Naive thymus-derived CD8-positive, alpha-beta T cell (primary cell): Measurements from ENCODE around the gene VTI1A. TPM values are rescaled to one million over a fixed set of nuclear protein-coding genes. Genes with fewer than 3 reads are reported as not detected.
A peak's percentile ranks its signal among the peaks of the same experiment; 100 is the strongest.

Experiments
- ATAC-seq, 2 donors: fragments of 150-1000 bp; cut with Tn5 transposase in 1 of 2; sonication (Bioruptor Pico), chemical (Tn5 transposase) in 1 of 2; 1 replicate in 1 of 2; 2 replicates in 1 of 2; pipeline ENCODE4 v1.10.0; 2021; ENCODE audit warnings: mild to moderate bottlenecking in 2 of 2, moderate library complexity in 2 of 2
- POLR2A ChIA-PET: fragments of 350-600 bp; sonication (Branson Sonifier 250); formaldehyde crosslinking; loops from one replicate; lab custom pipeline; 2021; ENCODE audit warnings: antibody characterized with exemption; lab: Charles Lee
- DNase-seq, 10 donors: peaks; one replicate each; pipeline versions ENCODE4 v3.0.0 to v3.0.0-alpha.2; 2020 to 2022
- H3K27ac Mint-ChIP-seq, 10 donors: one replicate each; pipeline ENCODE4 v1.8.0; 2020 to 2022; ENCODE audit warnings: mild to moderate bottlenecking in 10 of 10, mixed read lengths in 10 of 10, moderate library complexity in 4 of 10, inconsistent platforms in 1 of 10
- H3K27me3 Mint-ChIP-seq, 5 donors: one replicate each; pipeline ENCODE4 v1.8.0; 2021 to 2022; ENCODE audit warnings: mixed read lengths in 5 of 5
- H3K36me3 Mint-ChIP-seq, 3 donors: one replicate each; pipeline ENCODE4 v1.8.0; 2020 to 2022; ENCODE audit warnings: mixed read lengths in 3 of 3, mild to moderate bottlenecking in 2 of 3, inconsistent platforms in 1 of 3
- H3K4me1 Mint-ChIP-seq, 4 donors: one replicate each; pipeline ENCODE4 v1.8.0; 2021 to 2022; ENCODE audit warnings: mixed read lengths in 4 of 4
- H3K4me3 Mint-ChIP-seq, 10 donors: one replicate each; pipeline ENCODE4 v1.8.0; 2020 to 2022; ENCODE audit warnings: mild to moderate bottlenecking in 10 of 10, mixed read lengths in 10 of 10, moderate library complexity in 6 of 10, inconsistent platforms in 1 of 10
- H3K9me3 Mint-ChIP-seq, 9 donors: one replicate each; pipeline ENCODE4 v1.8.0; 2020 to 2022; ENCODE audit warnings: mixed read lengths in 9 of 9, mild to moderate bottlenecking in 3 of 9, inconsistent platforms in 1 of 9, moderate library complexity in 1 of 9
- polyA plus RNA-seq, 3 donors: library from polyadenylated mRNA; unstranded; fragments of 300-500 nt; fragmentation: Illumina TruSeq; gene quantifications; one replicate each; pipeline ENCODE4 v1.2.3, GENCODE V29; 2021
- total RNA-seq, 8 experiments: library from RNA in 2 of 8; stranded (reverse) in 2 of 8; gene quantifications; one replicate each; pipeline ENCODE4 v1.2.3 and lab custom pipeline; 2021 to 2026

The VTI1A gene
- total and polyA plus RNA-seq, 5 experiments from 2014 or later, result 24.4 to 42.7 (median 30.2) TPM

- H3K36me3 Mint-ChIP-seq, result peaks cover 0 to 90% (median 7%) of the 10 kb centered on the region in 3 donors
These were observed 17.3 kb upstream of the VTI1A start for GRCh38 chr10:112429654-112430230.

GRCh38 chr10:112433136-112433535, 13.9 kb upstream of the VTI1A start:
- H3K9me3 Mint-ChIP-seq, result no peaks in the 10 kb centered on the region
- POLR2A ChIA-PET, result no interaction called here
- peaks cover 0 to 75% (median 4%) of the 10 kb centered on the region in 3 donors for H3K36me3 Mint-ChIP-seq
- DNase-seq (no peak), ATAC-seq (no peak)
- no peak overlapping the region for H3K4me3 Mint-ChIP-seq
- H3K4me1 Mint-ChIP-seq, result peaks cover 0 to 4% (median 2%) of the 10 kb centered on the region in 4 donors
- no peak overlapping the region for H3K27ac Mint-ChIP-seq
- no peaks in the 10 kb centered on the region for H3K27me3 Mint-ChIP-seq

More at GRCh38 chr10:112429654-112430230, 17.3 kb upstream of the VTI1A start:
- H3K4me1 Mint-ChIP-seq, result no peaks in the 10 kb centered on the region
- ATAC-seq (no peak), DNase-seq (no peak)
- no peak overlapping the region for H3K4me3 Mint-ChIP-seq
- H3K27me3 Mint-ChIP-seq, result no peaks in the 10 kb centered on the region
- no peaks in the 10 kb centered on the region for H3K9me3 Mint-ChIP-seq
- H3K27ac Mint-ChIP-seq, result peak overlapping the region in 7 of 10 donors; percentile 0 to 63 (median 46)
- POLR2A ChIA-PET, result interaction anchor here (0.8 kb wide), 1 partner anchor 40 kb away, joined by 4 read pairs; no protein-coding TSS in a partner anchor

- ATAC-seq (no peak), DNase-seq (peak in 2 of 10 donors; percentile 17 to 19)
- Mint-ChIP-seq H3K4me3 (no peak overlapping the region), H3K27me3 (no peaks in the 10 kb centered on the region), H3K9me3 (no peaks in the 10 kb centered on the region), H3K36me3 (peaks cover 0 to 71% (median 4%) of the 10 kb centered on the region in 3 donors), H3K27ac (peak overlapping the region in 3 of 10 donors; percentile 13 to 77 (median 32)), H3K4me1 (peaks cover 0 to 6% (median 2%) of the 10 kb centered on the region in 4 donors)
- POLR2A ChIA-PET, result no interaction called here
These were observed 11.9 kb upstream of the VTI1A start for GRCh38 chr10:112434988-112435619.

- Mint-ChIP-seq H3K27me3 (no peaks in the 10 kb centered on the region), H3K4me1 (peaks cover 6 to 20% (median 12%) of the 10 kb centered on the region in 4 donors), H3K9me3 (no peaks in the 10 kb centered on the region), H3K27ac (no peak overlapping the region), H3K36me3 (peaks cover 0 to 67% (median 4%) of the 10 kb centered on the region in 3 donors), H3K4me3 (no peak overlapping the region)
- DNase-seq (no peak), ATAC-seq (no peak)
- POLR2A ChIA-PET, result no interaction called here
These were observed 8.7 kb upstream of the VTI1A start for GRCh38 chr10:112438356-112438755.

- no peaks in the 10 kb centered on the region for H3K9me3 Mint-ChIP-seq
- H3K36me3 Mint-ChIP-seq, result peaks cover 4 to 69% (median 5%) of the 10 kb centered on the region in 3 donors
- no peak for DNase-seq
- H3K27me3 Mint-ChIP-seq, result no peaks in the 10 kb centered on the region
- POLR2A ChIA-PET, result no interaction called here
- no peak overlapping the region for H3K4me3 Mint-ChIP-seq
- no peak for ATAC-seq
- H3K4me1 Mint-ChIP-seq, result peaks cover 11 to 47% (median 39%) of the 10 kb centered on the region in 4 donors
- H3K27ac Mint-ChIP-seq, result no peak overlapping the region
These were observed 5.5 kb upstream of the VTI1A start for GRCh38 chr10:112441520-112441919.

- DNase-seq, result no peak
- Mint-ChIP-seq H3K4me1 (peaks cover 13 to 47% (median 41%) of the 10 kb centered on the region in 4 donors), H3K27me3 (no peaks in the 10 kb centered on the region), H3K4me3 (no peak overlapping the region), H3K27ac (no peak overlapping the region), H3K9me3 (no peaks in the 10 kb centered on the region), H3K36me3 (peaks cover 4 to 68% (median 5%) of the 10 kb centered on the region in 3 donors)
- ATAC-seq, result no peak
- POLR2A ChIA-PET, result no interaction called here
These were observed 5.0 kb upstream of the VTI1A start for GRCh38 chr10:112442063-112442462.

GRCh38 chr10:112446055-112446854, 760 bp upstream of the VTI1A start:
- Mint-ChIP-seq H3K27ac (peak overlapping the region; percentile 95 to 100 (median 98)), H3K36me3 (peaks cover 0 to 43% (median 5%) of the 10 kb centered on the region in 3 donors), H3K4me1 (peaks cover 20 to 71% (median 61%) of the 10 kb centered on the region in 4 donors), H3K27me3 (no peaks in the 10 kb centered on the region), H3K9me3 (no peaks in the 10 kb centered on the region), H3K4me3 (peak overlapping the region; percentile 87 to 100 (median 97))
- peak in 1 of 2 donors; percentile 64 for ATAC-seq
- peak in 2 of 10 donors; percentile 4 to 6 for DNase-seq
- POLR2A ChIA-PET, result interaction anchor here (0.8 to 2.2 kb wide), 7 partner anchors 15 to 936 kb away, joined by 3 to 20 read pairs (median 6); partner anchors contain the start of gene GPAM

GRCh38 chr10:112447620-112447928, 559 bp downstream of the VTI1A start:
- DNase-seq (no peak), ATAC-seq (no peak)
- Mint-ChIP-seq H3K36me3 (peaks cover 0 to 32% (median 5%) of the 10 kb centered on the region in 3 donors), H3K27me3 (no peaks in the 10 kb centered on the region), H3K9me3 (no peaks in the 10 kb centered on the region), H3K27ac (peak overlapping the region; percentile 95 to 100 (median 98)), H3K4me3 (peak overlapping the region; percentile 87 to 100 (median 97)), H3K4me1 (peaks cover 18 to 74% (median 58%) of the 10 kb centered on the region in 4 donors)
- POLR2A ChIA-PET, result interaction anchor here (0.7 to 2.2 kb wide), 9 partner anchors 8 to 1620 kb away, joined by 3 to 20 read pairs (median 4); partner anchors contain the start of genes ACSL5 and GPAM

GRCh38 chr10:112448888-112449287, 1.9 kb downstream of the VTI1A start:
- no peak for DNase-seq
- Mint-ChIP-seq H3K4me3 (peak overlapping the region; percentile 13 to 100 (median 97)), H3K27me3 (no peaks in the 10 kb centered on the region), H3K27ac (peak overlapping the region in 7 of 10 donors; percentile 8 to 98 (median 66)), H3K36me3 (peaks cover 0 to 26% (median 5%) of the 10 kb centered on the region in 3 donors), H3K4me1 (peaks cover 22 to 68% (median 54%) of the 10 kb centered on the region in 4 donors), H3K9me3 (no peaks in the 10 kb centered on the region)
- POLR2A ChIA-PET, result no interaction called here
- ATAC-seq, result no peak

- H3K27ac Mint-ChIP-seq, result no peak overlapping the region
- POLR2A ChIA-PET, result interaction anchor here (1.4 kb wide), 1 partner anchor 8 kb away, joined by 4 read pairs; the partner anchor contains the start of gene VTI1A
- no peaks in the 10 kb centered on the region for H3K9me3 Mint-ChIP-seq
- H3K4me1 Mint-ChIP-seq, result peaks cover 17 to 33% (median 29%) of the 10 kb centered on the region in 4 donors
- ATAC-seq (no peak), DNase-seq (no peak)
- H3K27me3 Mint-ChIP-seq, result no peaks in the 10 kb centered on the region
- H3K4me3 Mint-ChIP-seq, result no peak overlapping the region
- peaks cover 0 to 6% (median 0%) of the 10 kb centered on the region in 3 donors for H3K36me3 Mint-ChIP-seq
These were observed 8.1 kb downstream of the VTI1A start for GRCh38 chr10:112454910-112455779.

GRCh38 chr10:112456533-112456932, 9.5 kb downstream of the VTI1A start:
- Mint-ChIP-seq H3K36me3 (peaks cover 0 to 8% (median 5%) of the 10 kb centered on the region in 3 donors), H3K4me1 (peaks cover 14 to 27% (median 19%) of the 10 kb centered on the region in 4 donors), H3K4me3 (no peak overlapping the region), H3K9me3 (no peaks in the 10 kb centered on the region), H3K27me3 (no peaks in the 10 kb centered on the region), H3K27ac (no peak overlapping the region)
- DNase-seq (no peak), ATAC-seq (no peak)
- POLR2A ChIA-PET, result interaction anchor here (1.4 kb wide), 1 partner anchor 9 kb away, joined by 4 read pairs; the partner anchor contains the start of gene VTI1A
